HUES64 (cell line): ENCODE data around the gene CFAP99.

Experiments used
- H3K27ac ChIP-seq: 2 replicates; pipeline ENCODE4 v1.7.0; 2013; ENCODE audit warnings: low read depth, low read length, inconsistent platforms
- H3K27me3 ChIP-seq: 2 replicates; pipeline ENCODE4 v1.6.1; 2013; ENCODE audit warnings: mild to moderate bottlenecking, low read length; ENCODE audit not compliant: insufficient read depth
- H3K36me3 ChIP-seq: 2 replicates; pipeline ENCODE4 v1.6.1; 2013; ENCODE audit warnings: mild to moderate bottlenecking, low read length; ENCODE audit not compliant: insufficient read depth
- H3K4me1 ChIP-seq: 2 replicates; pipeline ENCODE4 v1.6.1; 2013; ENCODE audit warnings: mild to moderate bottlenecking, low read length, moderate library complexity; ENCODE audit not compliant: insufficient read depth
- H3K4me3 ChIP-seq: 2 replicates; pipeline ENCODE4 v1.5.1; 2013; ENCODE audit warnings: mild to moderate bottlenecking, low read length, moderate library complexity
- H3K9ac ChIP-seq: 2 replicates; pipeline ENCODE4 v1.6.1; 2013; ENCODE audit warnings: mild to moderate bottlenecking, low read depth, low read length
- H3K9me3 ChIP-seq: 2 replicates; pipeline ENCODE4 v1.6.1; 2013; ENCODE audit warnings: low read depth, low read length; ENCODE audit not compliant: insufficient read depth
- WGBS: fragments of 150-250, 120-280 bp; methylation state at CpG from one replicate; pipeline ENCODE4 v1.1.7; 2013; ENCODE audit warnings: missing lambda C conversion rate; 5-methylcytosine and 5-hydroxymethylcytosine counted together

The CFAP99 gene

DNA sequence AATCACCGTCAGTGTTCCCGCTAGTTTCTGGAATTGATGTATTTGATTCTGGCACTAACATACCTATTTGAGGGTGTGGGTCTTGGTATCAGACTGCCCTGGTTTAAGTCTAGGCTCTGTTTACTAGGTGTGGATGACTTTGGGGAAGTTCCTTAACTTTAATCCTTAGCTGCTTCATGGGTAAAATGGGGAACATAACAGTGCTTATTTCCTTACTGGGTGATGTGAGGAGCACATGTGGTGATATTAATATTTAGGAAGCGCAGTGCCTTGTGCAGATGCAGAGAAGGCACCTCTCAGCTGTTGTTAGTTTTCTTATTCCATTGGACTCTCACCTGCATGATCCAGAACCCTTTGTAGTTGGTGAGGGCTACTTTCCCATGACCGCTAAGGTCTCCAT, 67.2 kb downstream of the CFAP99 start:
- WGBS: 94% methylated on average over 4 of the region's 4 CpGs
- Histone ChIP-seq H3K9me3 (no peaks in the 10 kb centered on the region), H3K4me3 (no peak overlapping the region), H3K9ac (no peak overlapping the region), H3K4me1 (peaks cover 15% of the 10 kb centered on the region), H3K36me3 (peaks cover 24% of the 10 kb centered on the region), H3K27me3 (no peaks in the 10 kb centered on the region), H3K27ac (no peak overlapping the region)

DNA sequence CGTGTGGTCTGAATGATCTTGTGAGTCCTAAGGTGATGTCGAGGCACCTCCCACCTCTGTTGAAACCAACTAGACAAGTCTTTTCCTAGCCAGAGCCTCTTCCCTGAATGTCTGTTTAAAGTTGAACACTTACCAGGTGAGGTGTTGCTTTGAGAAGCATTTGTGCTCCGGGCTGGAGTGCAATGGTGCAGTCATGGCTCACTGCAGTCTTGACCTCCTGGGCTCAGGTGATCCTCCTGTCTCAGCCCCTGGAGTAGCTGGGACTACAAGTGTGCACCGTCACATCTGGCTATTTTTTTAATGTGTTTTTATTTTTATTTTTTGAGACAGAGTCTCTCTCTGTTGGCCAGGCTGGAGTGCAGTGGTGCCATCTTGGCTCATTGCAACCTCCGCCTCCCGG, 68.2 kb downstream of the CFAP99 start:
- H3K27me3 ChIP-seq: no peaks in the 10 kb centered on the region
- no peak overlapping the region for H3K4me3 ChIP-seq
- WGBS: 95% methylated on average over 6 of the region's 6 CpGs
- H3K9ac ChIP-seq: no peak overlapping the region
- peaks cover 32% of the 10 kb centered on the region for H3K36me3 ChIP-seq
- no peaks in the 10 kb centered on the region for H3K9me3 ChIP-seq
- no peak overlapping the region for H3K27ac ChIP-seq
- peaks cover 11% of the 10 kb centered on the region for H3K4me1 ChIP-seq

GRCh38 chr4:2487632-2488031, 68.9 kb downstream of the CFAP99 start:
- Histone ChIP-seq H3K9me3 (no peaks in the 10 kb centered on the region), H3K4me1 (peaks cover 9% of the 10 kb centered on the region), H3K27ac (no peak overlapping the region), H3K4me3 (no peak overlapping the region), H3K9ac (no peak overlapping the region), H3K36me3 (peaks cover 39% of the 10 kb centered on the region), H3K27me3 (no peaks in the 10 kb centered on the region)
- 93% methylated on average over 6 of the region's 6 CpGs for WGBS

- Histone ChIP-seq H3K4me3 (no peak overlapping the region), H3K27ac (no peak overlapping the region), H3K36me3 (peaks cover 55% of the 10 kb centered on the region), H3K4me1 (peaks cover 7% of the 10 kb centered on the region), H3K9me3 (no peaks in the 10 kb centered on the region), H3K9ac (no peak overlapping the region), H3K27me3 (no peaks in the 10 kb centered on the region)
- WGBS: 91% methylated on average over 20 of the region's 20 CpGs
Measured at GRCh38 chr4:2489081-2489805, 70.5 kb downstream of the CFAP99 start.

- H3K4me3 ChIP-seq: no peak overlapping the region
- 96% methylated on average over 9 of the region's 9 CpGs for WGBS
- H3K9ac ChIP-seq: no peak overlapping the region
- no peaks in the 10 kb centered on the region for H3K27me3 ChIP-seq
- H3K36me3 ChIP-seq: peaks cover 61% of the 10 kb centered on the region
- no peaks in the 10 kb centered on the region for H3K9me3 ChIP-seq
- no peaks in the 10 kb centered on the region; the same call in 1 of the 2 replicates for H3K4me1 ChIP-seq
- no peak overlapping the region for H3K27ac ChIP-seq
Measured at GRCh38 chr4:2489841-2490552, 71.2 kb downstream of the CFAP99 start.

DNA sequence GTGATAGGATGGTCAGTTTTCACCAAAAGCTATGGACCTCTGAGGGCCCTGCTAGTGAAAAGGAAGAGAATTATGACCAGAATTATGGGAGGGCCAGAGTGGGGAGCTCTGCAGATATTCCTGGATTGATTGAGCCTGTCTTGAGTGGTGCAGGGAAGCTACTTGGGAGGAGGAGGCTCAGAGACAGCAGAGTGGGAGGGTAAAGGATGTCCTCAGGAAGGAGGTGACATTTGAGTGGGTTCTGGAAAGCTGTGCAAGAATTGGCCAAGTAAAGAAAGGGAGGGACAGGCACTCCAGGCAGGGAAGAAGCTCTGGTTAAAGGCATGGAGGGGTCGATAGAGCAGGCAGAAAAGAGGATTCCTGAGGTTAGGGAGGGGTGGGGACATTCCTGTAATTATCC, 74.2 kb downstream of the CFAP99 start:
- H3K27me3 ChIP-seq: no peaks in the 10 kb centered on the region
- no peak overlapping the region for H3K4me3 ChIP-seq
- peaks cover 86% of the 10 kb centered on the region for H3K36me3 ChIP-seq
- no peaks in the 10 kb centered on the region; the same call in 1 of the 2 replicates for H3K4me1 ChIP-seq
- WGBS: 89% methylated on average over 1 of the region's 1 CpG
- H3K9me3 ChIP-seq: no peaks in the 10 kb centered on the region
- H3K9ac ChIP-seq: no peak overlapping the region
- no peak overlapping the region for H3K27ac ChIP-seq

DNA sequence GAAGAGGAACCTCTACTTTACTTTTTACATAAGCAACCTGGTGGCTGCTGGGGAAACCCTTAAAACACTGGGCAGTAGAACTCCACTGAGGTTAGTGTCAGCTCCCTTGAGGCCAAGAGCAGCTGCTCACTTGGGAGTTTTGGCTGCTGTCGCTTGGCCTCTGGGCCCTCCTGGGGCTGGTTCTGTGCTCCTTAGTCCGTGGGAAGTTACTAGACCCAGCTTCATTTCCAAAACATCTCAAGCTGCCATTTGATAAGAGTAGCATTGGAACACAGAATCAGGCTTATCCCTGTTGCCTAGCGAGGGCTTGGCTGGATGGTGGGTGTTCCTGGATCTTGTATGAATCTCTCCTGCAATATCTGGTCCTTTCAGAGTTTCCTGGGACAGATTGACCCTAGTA, 76.2 kb downstream of the CFAP99 start:
- no peak overlapping the region for H3K9ac ChIP-seq
- H3K4me3 ChIP-seq: no peak overlapping the region
- 96% methylated on average over 3 of the region's 3 CpGs for WGBS
- H3K4me1 ChIP-seq: no peaks in the 10 kb centered on the region
- no peaks in the 10 kb centered on the region for H3K27me3 ChIP-seq
- no peaks in the 10 kb centered on the region for H3K9me3 ChIP-seq
- no peak overlapping the region for H3K27ac ChIP-seq
- peaks cover 94% of the 10 kb centered on the region for H3K36me3 ChIP-seq

DNA sequence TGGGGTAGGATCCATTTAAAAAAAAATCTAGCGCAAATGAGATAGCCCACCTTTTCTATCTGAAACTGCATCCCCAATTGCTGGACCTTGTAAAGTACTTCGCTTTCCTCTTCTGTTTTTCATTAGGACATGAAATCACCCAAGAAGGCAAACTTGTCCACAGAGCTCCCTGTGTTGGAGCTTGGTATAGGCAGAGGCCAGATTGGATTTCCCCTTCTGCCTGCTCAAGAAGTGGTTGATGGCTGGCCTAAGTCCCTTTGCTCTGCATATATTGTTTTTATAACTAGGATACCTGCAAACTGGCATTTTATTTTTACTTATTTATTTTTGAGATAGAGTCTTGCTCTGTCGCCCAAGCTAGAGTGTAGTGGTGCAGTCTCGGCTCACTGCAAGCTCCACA, 78.6 kb downstream of the CFAP99 start:
- peaks cover 96% of the 10 kb centered on the region for H3K36me3 ChIP-seq
- 97% methylated on average over 4 of the region's 4 CpGs for WGBS
- H3K27me3 ChIP-seq: no peaks in the 10 kb centered on the region
- H3K9ac ChIP-seq: no peak overlapping the region
- no peaks in the 10 kb centered on the region for H3K9me3 ChIP-seq
- H3K27ac ChIP-seq: no peak overlapping the region
- no peak overlapping the region for H3K4me3 ChIP-seq
- no peaks in the 10 kb centered on the region for H3K4me1 ChIP-seq

DNA sequence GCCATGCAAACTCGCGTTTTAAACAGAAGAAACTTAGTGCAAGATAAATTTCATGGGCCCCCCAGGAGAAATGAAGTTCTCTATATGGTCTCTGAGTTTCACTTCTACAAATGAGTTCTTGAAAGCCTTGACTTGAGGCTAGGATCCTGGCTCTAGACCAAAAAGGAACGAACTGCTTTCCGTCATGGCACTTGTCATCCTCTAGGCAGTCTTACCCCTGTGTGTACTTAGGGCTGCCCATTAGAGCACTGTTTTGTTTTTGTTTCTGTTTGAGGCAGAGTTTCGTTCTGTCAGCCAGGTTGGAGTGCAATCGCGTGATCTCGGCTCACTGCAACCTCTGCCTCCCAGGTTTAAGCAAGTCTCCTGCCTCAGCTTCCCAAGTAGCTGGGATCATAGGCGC, 79.2 kb downstream of the CFAP99 start:
- no peak overlapping the region for H3K4me3 ChIP-seq
- 96% methylated on average over 9 of the region's 9 CpGs for WGBS
- H3K27me3 ChIP-seq: no peaks in the 10 kb centered on the region
- H3K27ac ChIP-seq: no peak overlapping the region
- H3K9me3 ChIP-seq: no peaks in the 10 kb centered on the region
- H3K36me3 ChIP-seq: peaks cover 93% of the 10 kb centered on the region
- H3K4me1 ChIP-seq: no peaks in the 10 kb centered on the region
- no peak overlapping the region for H3K9ac ChIP-seq

GRCh38 chr4:2500547-2500946, 81.8 kb downstream of the CFAP99 start:
- WGBS: 93% methylated on average over 2 of the region's 2 CpGs
- no peaks in the 10 kb centered on the region for H3K4me1 ChIP-seq
- no peaks in the 10 kb centered on the region for H3K9me3 ChIP-seq
- H3K27me3 ChIP-seq: no peaks in the 10 kb centered on the region
- H3K4me3 ChIP-seq: no peak overlapping the region
- H3K36me3 ChIP-seq: peaks cover 84% of the 10 kb centered on the region
- no peak overlapping the region for H3K9ac ChIP-seq
- H3K27ac ChIP-seq: no peak overlapping the region

DNA sequence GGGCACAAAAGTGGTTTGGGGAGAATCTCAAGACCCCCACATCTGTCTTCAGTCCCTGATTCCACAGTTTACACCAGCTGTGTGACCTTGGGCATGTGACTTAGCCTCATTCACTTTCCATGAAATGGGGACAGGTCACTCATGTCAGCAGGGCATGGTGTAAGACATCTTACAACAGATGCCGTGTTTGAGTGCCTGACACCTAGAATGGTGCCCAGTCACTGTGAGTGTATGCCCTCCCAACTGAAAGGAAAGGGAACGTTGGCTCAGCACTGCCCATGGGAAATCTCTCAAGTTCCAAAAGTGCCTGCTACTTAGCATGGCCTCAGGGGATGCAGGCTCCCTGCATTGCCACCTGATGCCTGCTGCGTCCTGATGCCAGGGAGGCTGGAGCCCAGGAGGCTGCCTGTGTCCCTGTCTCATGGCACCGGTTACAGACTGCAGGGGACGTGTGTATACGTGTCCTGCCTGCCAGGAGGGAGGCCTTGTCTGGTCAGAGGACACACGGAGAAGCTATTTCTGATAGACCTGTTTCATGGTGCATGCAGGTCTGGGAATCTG, 82.4 kb downstream of the CFAP99 start:
- 96% methylated on average over 7 of the region's 7 CpGs for WGBS
- Histone ChIP-seq H3K4me3 (no peak overlapping the region), H3K9ac (no peak overlapping the region), H3K36me3 (peaks cover 85% of the 10 kb centered on the region), H3K27ac (no peak overlapping the region), H3K9me3 (no peaks in the 10 kb centered on the region), H3K27me3 (no peaks in the 10 kb centered on the region), H3K4me1 (no peaks in the 10 kb centered on the region)
